Diencephalon (tissue), 1 donor: ENCODE measurements around the gene HAAO. TPM values are rescaled to one million over a fixed set of nuclear protein-coding genes. Genes with fewer than 3 reads are reported as not detected.

ENCODE experiments used
- total RNA-seq: library from RNA; depleted of rRNA; stranded (reverse); fragments of >200 nt; gene quantifications from one replicate; pipeline ENCODE4 v1.2.3, GENCODE V29; 2014

The HAAO gene
- total RNA-seq: 1.4 TPM

DNA sequence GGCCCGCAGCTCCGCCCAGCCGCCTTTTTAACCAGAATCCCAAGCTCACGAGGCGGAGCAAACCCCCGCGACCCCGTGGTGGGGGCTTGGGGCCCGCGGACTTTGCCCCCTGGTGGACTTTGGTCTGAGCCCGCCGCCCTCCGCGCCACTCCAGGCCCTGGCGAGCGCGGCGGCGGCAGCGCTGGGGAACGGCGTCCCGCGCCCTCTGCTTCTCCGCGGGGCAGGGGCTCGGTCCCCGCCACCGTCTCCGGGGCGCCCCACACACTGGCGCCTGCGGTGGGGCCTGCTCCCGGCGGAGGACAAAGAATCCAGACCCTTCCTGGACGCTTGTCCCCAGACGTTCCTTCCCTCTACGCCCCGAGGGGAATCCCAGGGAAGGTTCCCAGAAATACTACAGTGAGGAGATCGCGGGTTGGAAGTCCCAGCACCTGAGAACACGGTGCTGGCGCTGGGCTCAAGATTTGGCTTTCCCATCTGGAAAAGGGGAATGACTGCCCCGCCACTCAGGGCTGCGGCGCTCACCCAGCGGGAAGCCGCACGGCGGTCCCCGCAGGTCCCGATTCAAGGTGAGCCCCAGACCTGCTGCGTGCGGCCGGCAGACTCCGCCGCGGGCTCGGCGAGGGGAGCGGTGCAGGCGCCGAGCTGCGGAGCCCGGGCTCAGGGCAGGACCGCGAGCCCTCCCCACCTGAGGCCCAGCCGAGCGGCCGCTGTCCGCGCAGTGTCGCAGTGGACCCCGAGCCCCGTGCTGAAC lies at the start of gene HAAO:
Gene HAAO (minus strand): TSS at position 1 of the 751 bp plus-strand sequence. CDS start 47 bp downstream, outside the sequence.

DNA sequence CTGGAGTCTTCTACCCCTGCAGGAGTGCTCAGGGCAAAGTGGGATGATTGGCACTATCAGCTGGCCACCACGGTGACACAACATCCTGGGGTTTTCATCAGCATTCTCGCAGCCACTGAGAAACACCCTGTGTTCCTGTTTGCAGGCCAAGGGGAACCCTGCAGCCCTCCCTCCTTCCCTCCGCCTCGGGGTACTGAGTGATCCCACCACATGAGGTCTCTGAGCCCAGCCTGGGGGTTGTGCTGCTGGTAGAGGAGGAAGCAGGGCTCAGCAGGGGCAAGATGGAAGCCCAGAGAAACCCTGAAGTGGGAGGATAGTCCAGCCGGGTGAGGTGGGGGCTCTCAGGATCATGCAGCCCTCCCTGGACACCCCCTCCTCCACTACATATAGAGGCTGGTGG lies 28.3 kb downstream of the HAAO start, which contains the start of gene OXER1:
Gene OXER1 (minus strand): TSS at position 40 of the 400 bp plus-strand sequence. CDS start 73 bp downstream, outside the sequence.

Other genes starting within 250 kb of the HAAO start
- gene MTA3, start 224.0 kb downstream of the HAAO start, total RNA-seq: 46.4 TPM
- not detected for gene OXER1, start 28.4 kb downstream of the HAAO start, total RNA-seq